HepG2 (cell line): ENCODE data around the gene WWC1. TPM values are rescaled to one million over a fixed set of nuclear protein-coding genes. Genes with fewer than 3 reads are reported as not detected.

Experiments
- ATAC-seq: fragments of 200-7000 bp; cut with Tn5 transposase; 3 replicates; pipeline ENCODE4 v1.9.1; 2020; ENCODE audit warnings: mild to moderate bottlenecking, moderate library complexity
- BruUV-seq: library from RNA; stranded (reverse); fragments of 400-500 nt; replicated peaks from 2 replicates; lab custom pipeline; 2021; lab: Mats Ljungman, UMichigan
- CTCF ChIA-PET: fragments of 300-600 bp; formaldehyde crosslinking; extraction: SDS; loops from one replicate; lab custom pipeline; 2021; ENCODE audit warnings: low total read pairs, inconsistent platforms, low intra/inter-chr PET ratio; lab: Yijun Ruan, JAX
- POLR2A ChIA-PET: fragments of 350-600 bp; sonication (Branson Sonifier 250); formaldehyde crosslinking; loops from one replicate; lab custom pipeline; 2020; ENCODE audit warnings: antibody characterized with exemption, inconsistent platforms; lab: Yijun Ruan, JAX
- DNase-seq: peaks from one replicate; pipeline ENCODE4 v3.0.0-alpha.2; 2015; ENCODE audit warnings: low spot score
- FAIRE-seq: peaks from 3 replicates; lab custom pipeline; 2011; peaks lifted over from hg19 to GRCh38; lab: Jason Lieb, UNC
- H2AFZ ChIP-seq: one replicate; pipeline ENCODE4 v1.6.1; 2011; ENCODE audit warnings: low read length, inconsistent platforms
- H3K27ac ChIP-seq: fragments of 300-600 bp; 3 replicates; pipeline ENCODE4 v1.8.0; 2011; ENCODE audit warnings: mixed run types, mild to moderate bottlenecking, mixed read lengths, low read length, inconsistent platforms; ENCODE audit not compliant: insufficient read depth; ENCODE audit errors: extremely low read length
- H3K27me3 ChIP-seq, 2 experiments: fragments of 200-600 bp in 1 of 2; 2 replicates in 1 of 2; 3 replicates in 1 of 2; pipeline versions ENCODE4 v1.6.0 to v1.8.0; 2011; ENCODE audit warnings: low read length in 2 of 2, mild to moderate bottlenecking in 2 of 2, moderate library complexity in 2 of 2, inconsistent platforms in 1 of 2; ENCODE audit not compliant: insufficient read depth in 2 of 2, control insufficient read depth in 1 of 2
- H3K36me3 ChIP-seq, 2 experiments: fragments of 200-600 bp in 1 of 2; replicated peaks in 1 of 2; 2 replicates in 1 of 2; 3 replicates in 1 of 2; pipeline versions ENCODE4 v1.5.1 to v1.8.0; 2011; ENCODE audit warnings: low read length in 2 of 2, inconsistent platforms in 1 of 2; ENCODE audit not compliant: insufficient read depth in 2 of 2, control insufficient read depth in 1 of 2
- H3K4me1 ChIP-seq: 2 replicates; pipeline ENCODE4 v1.5.1; 2012; ENCODE audit warnings: low read length, inconsistent platforms; ENCODE audit not compliant: insufficient read depth
- H3K4me2 ChIP-seq: 2 replicates; pipeline ENCODE4 v1.6.0; 2011; ENCODE audit warnings: low read depth, low read length, inconsistent platforms
- H3K4me3 ChIP-seq, 3 experiments: fragments of 200-600 bp in 1 of 3; sonication (generic), shearing (Covaris generic) in 1 of 3; replicated peaks in 1 of 3; 2 replicates each; pipeline ENCODE4 v1.5.1; 2011 to 2016; ENCODE audit warnings: low read length in 3 of 3, inconsistent platforms in 2 of 3, low read depth in 2 of 3, mild to moderate bottlenecking in 2 of 3, control low read depth in 1 of 3, mixed read lengths in 1 of 3; ENCODE audit not compliant: insufficient read depth in 1 of 3
- H3K79me2 ChIP-seq: one replicate; pipeline ENCODE4 v1.6.1; 2011; ENCODE audit warnings: low read length, inconsistent platforms; ENCODE audit not compliant: insufficient read depth
- H3K9ac ChIP-seq: 2 replicates; pipeline ENCODE4 v1.6.0; 2011; ENCODE audit warnings: mild to moderate bottlenecking, low read depth, low read length, inconsistent platforms; ENCODE audit not compliant: insufficient read depth
- H3K9me3 ChIP-seq: 2 replicates; pipeline ENCODE4 v1.5.1; 2012; ENCODE audit warnings: mild to moderate bottlenecking, low read length
- H4K20me1 ChIP-seq: 2 replicates; pipeline ENCODE4 v1.6.0; 2011; ENCODE audit warnings: inconsistent platforms, mild to moderate bottlenecking, low read length, moderate library complexity; ENCODE audit not compliant: insufficient read depth
- AGO2 ChIP-seq: fragments of 200-400 bp; formaldehyde crosslinking; optimal IDR thresholded peaks from 2 replicates; pipeline ENCODE3; 2017; ENCODE audit warnings: mild to moderate bottlenecking, low read depth, low read length, moderate library complexity
- ATF7-NPFF ChIP-seq: sonication (generic); formaldehyde crosslinking; IDR thresholded peaks from 2 replicates; pipeline ENCODE4 v1.8.1; 2023; ENCODE audit warnings: mild to moderate bottlenecking, low read depth, missing genetic modification reagents, moderate library complexity
- DR1 ChIP-seq: sonication (generic); formaldehyde crosslinking; IDR thresholded peaks from 2 replicates; pipeline ENCODE4 v1.8.0; 2021; ENCODE audit warnings: mild to moderate bottlenecking, missing genetic modification reagents, inconsistent platforms
- GPN1 ChIP-seq: sonication (generic); formaldehyde crosslinking; IDR thresholded peaks from 2 replicates; pipeline ENCODE4 v1.5.1; 2020; ENCODE audit warnings: missing genetic modification reagents, borderline replicate concordance
- HNRNPUL1 ChIP-seq: fragments of 200-400 bp; formaldehyde crosslinking; IDR thresholded peaks from 2 replicates; pipeline ENCODE4 v1.6.1; 2017; ENCODE audit warnings: low read depth, mild to moderate bottlenecking, low read length, moderate library complexity
- KLF15 ChIP-seq: sonication (generic); formaldehyde crosslinking; IDR thresholded peaks from 2 replicates; pipeline ENCODE4 v1.8.1; 2023; ENCODE audit warnings: borderline replicate concordance, mild to moderate bottlenecking, inconsistent platforms, missing genetic modification reagents, mixed read lengths
- LCORL ChIP-seq, 2 experiments: fragments of 450-650 bp in 1 of 2; sonication (generic) in 1 of 2; formaldehyde crosslinking in 1 of 2; IDR thresholded peaks; 2 replicates each; pipeline versions ENCODE4 v1.5.0 to v1.6.1; 2017 to 2020; ENCODE audit warnings: antibody characterized with exemption in 1 of 2, missing genetic modification reagents in 1 of 2
- NR1H2 ChIP-seq: sonication (generic); formaldehyde crosslinking; IDR thresholded peaks from 2 replicates; pipeline ENCODE4 v1.8.1; 2022; ENCODE audit warnings: low read depth, missing genetic modification reagents, borderline replicate concordance
- PHF5A ChIP-seq: IDR thresholded peaks from one replicate; pipeline ENCODE4 v1.6.1; 2018; ENCODE audit warnings: low read depth, missing genetic modification reagents; ENCODE audit not compliant: unreplicated experiment
- SMAD9 ChIP-seq: sonication (generic); formaldehyde crosslinking; IDR thresholded peaks from 2 replicates; pipeline ENCODE4 v1.5.1; 2020; ENCODE audit warnings: mild to moderate bottlenecking, missing genetic modification reagents
- SOX6 ChIP-seq, 2 experiments: fragments of 450-650 bp in 1 of 2; sonication (generic) in 1 of 2; formaldehyde crosslinking in 1 of 2; IDR thresholded peaks; 2 replicates each; pipeline versions ENCODE4 v1.4.0 to v1.6.1; 2017 to 2020; ENCODE audit warnings: antibody characterized with exemption in 1 of 2, mild to moderate bottlenecking in 1 of 2, missing genetic modification reagents in 1 of 2
- ZNF383 ChIP-seq: sonication (generic); formaldehyde crosslinking; IDR thresholded peaks from 2 replicates; pipeline ENCODE4 v1.4.0; 2020; ENCODE audit warnings: missing genetic modification reagents, mild to moderate bottlenecking, borderline replicate concordance
- ZNF468 ChIP-seq: sonication (generic); formaldehyde crosslinking; IDR thresholded peaks from 2 replicates; pipeline ENCODE4 v1.8.0; 2022; ENCODE audit warnings: mild to moderate bottlenecking, moderate library complexity, missing genetic modification reagents
- whole genome bisulfite sequencing: methylation state at CpG from one replicate; pipeline ENCODE4 v1.1.6; 2017; ENCODE audit warnings: low lambda C conversion rate; 5-methylcytosine and 5-hydroxymethylcytosine counted together
- in situ Hi-C: cut with HindIII; loops from 2 replicates; pipeline ENCODE4 v1.10.0; 2017; ENCODE audit warnings: low pct_unique_long_range_greater_than_20kb; ENCODE audit not compliant: extremely low pct_ligation_motif_present
- intact Hi-C: fragments of 100-400 bp; cut with micrococcal nuclease; formaldehyde crosslinking; loops from one replicate; pipeline ENCODE4 v1.10.0; 2022; ENCODE audit not compliant: unreplicated experiment
- polyA plus RNA-seq, 8 experiments: library from polyadenylated mRNA; depleted of rRNA in 3 of 8; stranded (reverse) in 7 of 8; unstranded in 1 of 8; fragments of >200 nt; fragmentation: Illumina TruSeq in 4 of 8; extraction: Trizol in 4 of 8; gene quantifications; 2 replicates each; pipeline versions ENCODE4 v1.2.1 to v1.2.3, GENCODE V29; 2011 to 2016; ENCODE audit warnings: low read depth in 4 of 8, missing spikeins in 1 of 8, mixed read lengths in 1 of 8; ENCODE audit not compliant: insufficient read depth in 1 of 8
- total RNA-seq, 5 experiments: library from RNA; depleted of rRNA; stranded (reverse); fragments of >200 nt; fragmentation: Illumina TruSeq; extraction: Trizol; gene quantifications; 2 replicates each; pipeline ENCODE4 v1.2.3, GENCODE V29; 2016; ENCODE audit warnings: low read depth in 1 of 5
- TF ChIP-seq, protein P1 (sequence below): sonication (generic); formaldehyde crosslinking; IDR thresholded peaks from 2 replicates; pipeline ENCODE4 v1.4.0; 2020; ENCODE audit warnings: mild to moderate bottlenecking, low read depth, missing genetic modification reagents
- TF ChIP-seq, protein P2 (sequence below): sonication (generic); formaldehyde crosslinking; IDR thresholded peaks from 2 replicates; pipeline ENCODE4 v1.4.0; 2020; ENCODE audit warnings: mild to moderate bottlenecking, missing genetic modification reagents, borderline replicate concordance

Gene WWC1
- total and polyA plus RNA-seq, 2 of the 13 experiments (the other 11 are each of a cell fraction or from before 2014, with no cell fraction given): 8.3 to 17.9 TPM

DNA sequence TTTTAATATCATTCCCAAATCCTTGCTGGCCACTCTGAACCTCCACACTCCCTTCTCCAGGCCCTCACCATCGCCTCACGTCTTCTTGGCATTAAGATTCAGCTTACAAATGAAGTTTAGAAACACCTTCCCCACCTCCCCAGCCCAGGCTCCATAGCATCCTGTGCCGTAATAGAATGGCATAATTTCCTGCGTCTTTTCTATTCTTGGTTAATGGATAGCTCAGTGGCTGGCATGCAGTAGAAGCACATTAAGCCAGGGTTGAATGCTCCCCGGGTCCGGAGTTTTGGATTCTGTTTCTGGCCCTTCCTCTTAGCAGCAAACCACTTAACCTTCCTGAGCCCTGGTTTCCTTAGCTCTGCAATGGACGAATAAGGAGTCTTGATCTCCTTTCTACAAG, 13.8 kb downstream of the WWC1 start:
- peaks cover 23% of the 10 kb centered on the region for H3K79me2 ChIP-seq
- DNase-seq (no peak), FAIRE-seq (no peak), ATAC-seq (no peak)
- no peaks in the 10 kb centered on the region for H4K20me1 ChIP-seq
- no TSS peak for BruUV-seq
- peaks cover 0 to 3% of the 10 kb centered on the region in 2 experiments; a peak in 1 of 5 replicates for H3K36me3 ChIP-seq
- H2AFZ ChIP-seq: no peak overlapping the region
- H3K27ac ChIP-seq: no peak overlapping the region
- in situ Hi-C loops (no loop called here), intact Hi-C loops (no loop called here)
- peaks cover 58% of the 10 kb centered on the region for H3K4me1 ChIP-seq
- H3K4me3 ChIP-seq: no peak overlapping the region
- CTCF ChIA-PET: no interaction called here
- H3K4me2 ChIP-seq: no peak overlapping the region
- WGBS: 80% methylated on average over 7 of the region's 7 CpGs
- no peaks in the 10 kb centered on the region for H3K27me3 ChIP-seq
- POLR2A ChIA-PET: interaction anchor here (0.8 to 1.5 kb wide), 2 partner anchors 10 to 13 kb away, joined by 4 to 7 read pairs; partner anchors contain the start of gene WWC1
- H3K9ac ChIP-seq: no peak overlapping the region
- TF ChIP-seq NR1H2 (CRISPR knock-in tag) (no peak), ZNF468 (CRISPR knock-in tag) (no peak), DR1 (no peak), KLF15 (CRISPR knock-in tag) (no peak), ATF7-NPFF (CRISPR knock-in tag) (no peak), LCORL (IDR thresholded peaks at IDR 0.05) (no peak), LCORL (CRISPR knock-in tag; IDR thresholded peaks at IDR 0.05) (no peak), HNRNPUL1 (no peak), SOX6 (IDR thresholded peaks at IDR 0.05) (no peak), SOX6 (CRISPR knock-in tag; IDR thresholded peaks at IDR 0.05) (no peak), SMAD9 (CRISPR knock-in tag) (no peak), PHF5A (CRISPR knock-in tag) (no peak), AGO2 (no peak), ZNF383 (no peak), GPN1 (CRISPR knock-in tag) (no peak)
- TF ChIP-seq, protein P1, sequence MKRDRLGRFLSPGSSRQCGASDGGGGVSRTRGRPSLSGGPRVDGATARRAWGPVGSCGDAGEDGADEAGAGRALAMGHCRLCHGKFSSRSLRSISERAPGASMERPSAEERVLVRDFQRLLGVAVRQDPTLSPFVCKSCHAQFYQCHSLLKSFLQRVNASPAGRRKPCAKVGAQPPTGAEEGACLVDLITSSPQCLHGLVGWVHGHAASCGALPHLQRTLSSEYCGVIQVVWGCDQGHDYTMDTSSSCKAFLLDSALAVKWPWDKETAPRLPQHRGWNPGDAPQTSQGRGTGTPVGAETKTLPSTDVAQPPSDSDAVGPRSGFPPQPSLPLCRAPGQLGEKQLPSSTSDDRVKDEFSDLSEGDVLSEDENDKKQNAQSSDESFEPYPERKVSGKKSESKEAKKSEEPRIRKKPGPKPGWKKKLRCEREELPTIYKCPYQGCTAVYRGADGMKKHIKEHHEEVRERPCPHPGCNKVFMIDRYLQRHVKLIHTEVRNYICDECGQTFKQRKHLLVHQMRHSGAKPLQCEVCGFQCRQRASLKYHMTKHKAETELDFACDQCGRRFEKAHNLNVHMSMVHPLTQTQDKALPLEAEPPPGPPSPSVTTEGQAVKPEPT: no peak
- TF ChIP-seq, protein P2, sequence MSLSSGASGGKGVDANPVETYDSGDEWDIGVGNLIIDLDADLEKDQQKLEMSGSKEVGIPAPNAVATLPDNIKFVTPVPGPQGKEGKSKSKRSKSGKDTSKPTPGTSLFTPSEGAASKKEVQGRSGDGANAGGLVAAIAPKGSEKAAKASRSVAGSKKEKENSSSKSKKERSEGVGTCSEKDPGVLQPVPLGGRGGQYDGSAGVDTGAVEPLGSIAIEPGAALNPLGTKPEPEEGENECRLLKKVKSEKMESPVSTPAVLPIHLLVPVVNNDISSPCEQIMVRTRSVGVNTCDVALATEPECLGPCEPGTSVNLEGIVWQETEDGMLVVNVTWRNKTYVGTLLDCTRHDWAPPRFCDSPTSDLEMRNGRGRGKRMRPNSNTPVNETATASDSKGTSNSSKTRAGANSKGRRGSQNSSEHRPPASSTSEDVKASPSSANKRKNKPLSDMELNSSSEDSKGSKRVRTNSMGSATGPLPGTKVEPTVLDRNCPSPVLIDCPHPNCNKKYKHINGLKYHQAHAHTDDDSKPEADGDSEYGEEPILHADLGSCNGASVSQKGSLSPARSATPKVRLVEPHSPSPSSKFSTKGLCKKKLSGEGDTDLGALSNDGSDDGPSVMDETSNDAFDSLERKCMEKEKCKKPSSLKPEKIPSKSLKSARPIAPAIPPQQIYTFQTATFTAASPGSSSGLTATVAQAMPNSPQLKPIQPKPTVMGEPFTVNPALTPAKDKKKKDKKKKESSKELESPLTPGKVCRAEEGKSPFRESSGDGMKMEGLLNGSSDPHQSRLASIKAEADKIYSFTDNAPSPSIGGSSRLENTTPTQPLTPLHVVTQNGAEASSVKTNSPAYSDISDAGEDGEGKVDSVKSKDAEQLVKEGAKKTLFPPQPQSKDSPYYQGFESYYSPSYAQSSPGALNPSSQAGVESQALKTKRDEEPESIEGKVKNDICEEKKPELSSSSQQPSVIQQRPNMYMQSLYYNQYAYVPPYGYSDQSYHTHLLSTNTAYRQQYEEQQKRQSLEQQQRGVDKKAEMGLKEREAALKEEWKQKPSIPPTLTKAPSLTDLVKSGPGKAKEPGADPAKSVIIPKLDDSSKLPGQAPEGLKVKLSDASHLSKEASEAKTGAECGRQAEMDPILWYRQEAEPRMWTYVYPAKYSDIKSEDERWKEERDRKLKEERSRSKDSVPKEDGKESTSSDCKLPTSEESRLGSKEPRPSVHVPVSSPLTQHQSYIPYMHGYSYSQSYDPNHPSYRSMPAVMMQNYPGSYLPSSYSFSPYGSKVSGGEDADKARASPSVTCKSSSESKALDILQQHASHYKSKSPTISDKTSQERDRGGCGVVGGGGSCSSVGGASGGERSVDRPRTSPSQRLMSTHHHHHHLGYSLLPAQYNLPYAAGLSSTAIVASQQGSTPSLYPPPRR: no peak
- H3K9me3 ChIP-seq: no peaks in the 10 kb centered on the region
